ENCODE data around the gene MRM3.

The MRM3 gene

GRCh38 chr17:806346-806745 lies 24.2 kb downstream of the MRM3 start:
- H3K36me3 ChIP-seq (ENCODE audit: insufficient read depth, low read length): no peaks in the 10 kb centered on the region
- no peak overlapping the region for H3K27ac ChIP-seq (ENCODE audit: low read depth, low read length)
- no peaks in the 10 kb centered on the region for H3K79me2 ChIP-seq (ENCODE audit: control insufficient read depth, insufficient read depth, low read length, unreplicated experiment)
- H3K4me3 ChIP-seq (ENCODE audit: low read depth, low read length): no peak overlapping the region
- H3K4me1 ChIP-seq (ENCODE audit: control insufficient read depth, insufficient read depth, low read length, unreplicated experiment): no peaks in the 10 kb centered on the region
- no peaks in the 10 kb centered on the region for H3K27me3 ChIP-seq (ENCODE audit: insufficient read depth, low read length)
- H2AFZ ChIP-seq (ENCODE audit: low read length, unreplicated experiment): no peak overlapping the region

GRCh38 chr17:806781-807522 lies 24.8 kb downstream of the MRM3 start:
- Histone ChIP-seq H3K4me1 (ENCODE audit: control insufficient read depth, insufficient read depth, low read length, unreplicated experiment) (no peaks in the 10 kb centered on the region), H3K36me3 (ENCODE audit: insufficient read depth, low read length) (no peaks in the 10 kb centered on the region), H3K27me3 (ENCODE audit: insufficient read depth, low read length) (no peaks in the 10 kb centered on the region), H2AFZ (ENCODE audit: low read length, unreplicated experiment) (no peak overlapping the region), H3K79me2 (ENCODE audit: control insufficient read depth, insufficient read depth, low read length, unreplicated experiment) (no peaks in the 10 kb centered on the region), H3K27ac (ENCODE audit: low read depth, low read length) (no peak overlapping the region), H3K4me3 (ENCODE audit: low read depth, low read length) (no peak overlapping the region)

- no peaks in the 10 kb centered on the region for H3K79me2 ChIP-seq (ENCODE audit: control insufficient read depth, insufficient read depth, low read length, unreplicated experiment)
- H3K4me1 ChIP-seq (ENCODE audit: control insufficient read depth, insufficient read depth, low read length, unreplicated experiment): no peaks in the 10 kb centered on the region
- no peaks in the 10 kb centered on the region for H3K36me3 ChIP-seq (ENCODE audit: insufficient read depth, low read length)
- H3K4me3 ChIP-seq (ENCODE audit: low read depth, low read length): no peak overlapping the region
- H3K27me3 ChIP-seq (ENCODE audit: insufficient read depth, low read length): no peaks in the 10 kb centered on the region
- no peak overlapping the region for H2AFZ ChIP-seq (ENCODE audit: low read length, unreplicated experiment)
- no peak overlapping the region for H3K27ac ChIP-seq (ENCODE audit: low read depth, low read length)
These were observed 25.6 kb downstream of the MRM3 start for GRCh38 chr17:807523-808294.

GRCh38 chr17:811051-811784 lies 29.1 kb downstream of the MRM3 start:
- H3K4me3 ChIP-seq (ENCODE audit: low read depth, low read length): no peak overlapping the region
- no peaks in the 10 kb centered on the region for H3K79me2 ChIP-seq (ENCODE audit: control insufficient read depth, insufficient read depth, low read length, unreplicated experiment)
- H3K36me3 ChIP-seq (ENCODE audit: insufficient read depth, low read length): no peaks in the 10 kb centered on the region
- H3K27ac ChIP-seq (ENCODE audit: low read depth, low read length): no peak overlapping the region
- H3K4me1 ChIP-seq (ENCODE audit: control insufficient read depth, insufficient read depth, low read length, unreplicated experiment): peaks cover 3% of the 10 kb centered on the region
- no peaks in the 10 kb centered on the region for H3K27me3 ChIP-seq (ENCODE audit: insufficient read depth, low read length)
- no peak overlapping the region for H2AFZ ChIP-seq (ENCODE audit: low read length, unreplicated experiment)

GRCh38 chr17:812638-813204 lies 30.6 kb downstream of the MRM3 start:
- H3K79me2 ChIP-seq (ENCODE audit: control insufficient read depth, insufficient read depth, low read length, unreplicated experiment): no peaks in the 10 kb centered on the region
- no peak overlapping the region for H2AFZ ChIP-seq (ENCODE audit: low read length, unreplicated experiment)
- H3K36me3 ChIP-seq (ENCODE audit: insufficient read depth, low read length): no peaks in the 10 kb centered on the region
- H3K27me3 ChIP-seq (ENCODE audit: insufficient read depth, low read length): no peaks in the 10 kb centered on the region
- H3K27ac ChIP-seq (ENCODE audit: low read depth, low read length): no peak overlapping the region
- no peak overlapping the region for H3K4me3 ChIP-seq (ENCODE audit: low read depth, low read length)
- peaks cover 3% of the 10 kb centered on the region for H3K4me1 ChIP-seq (ENCODE audit: control insufficient read depth, insufficient read depth, low read length, unreplicated experiment)

GRCh38 chr17:814371-814770 lies 32.2 kb downstream of the MRM3 start:
- Histone ChIP-seq H3K4me1 (ENCODE audit: control insufficient read depth, insufficient read depth, low read length, unreplicated experiment) (peaks cover 3% of the 10 kb centered on the region), H3K27ac (ENCODE audit: low read depth, low read length) (no peak overlapping the region), H3K4me3 (ENCODE audit: low read depth, low read length) (no peak overlapping the region), H3K36me3 (ENCODE audit: insufficient read depth, low read length) (no peaks in the 10 kb centered on the region), H2AFZ (ENCODE audit: low read length, unreplicated experiment) (no peak overlapping the region), H3K79me2 (ENCODE audit: control insufficient read depth, insufficient read depth, low read length, unreplicated experiment) (no peaks in the 10 kb centered on the region), H3K27me3 (ENCODE audit: insufficient read depth, low read length) (no peaks in the 10 kb centered on the region)

GRCh38 chr17:819251-819650 lies 37.1 kb downstream of the MRM3 start:
- H3K36me3 ChIP-seq (ENCODE audit: insufficient read depth, low read length): no peaks in the 10 kb centered on the region

GRCh38 chr17:823501-823902 lies 41.3 kb downstream of the MRM3 start:
- Histone ChIP-seq H2AFZ (ENCODE audit: low read length, unreplicated experiment) (no peak overlapping the region), H3K36me3 (ENCODE audit: insufficient read depth, low read length) (no peaks in the 10 kb centered on the region), H3K4me3 (ENCODE audit: low read depth, low read length) (no peak overlapping the region), H3K79me2 (ENCODE audit: control insufficient read depth, insufficient read depth, low read length, unreplicated experiment) (no peaks in the 10 kb centered on the region), H3K4me1 (ENCODE audit: control insufficient read depth, insufficient read depth, low read length, unreplicated experiment) (no peaks in the 10 kb centered on the region), H3K27ac (ENCODE audit: low read depth, low read length) (no peak overlapping the region), H3K27me3 (ENCODE audit: insufficient read depth, low read length) (no peaks in the 10 kb centered on the region)

More at GRCh38 chr17:819251-819650, 37.1 kb downstream of the MRM3 start:
- H3K79me2 ChIP-seq (ENCODE audit: control insufficient read depth, insufficient read depth, low read length, unreplicated experiment): no peaks in the 10 kb centered on the region
- H3K4me1 ChIP-seq (ENCODE audit: control insufficient read depth, insufficient read depth, low read length, unreplicated experiment): no peaks in the 10 kb centered on the region
- no peak overlapping the region for H3K27ac ChIP-seq (ENCODE audit: low read depth, low read length)
- no peak overlapping the region for H3K4me3 ChIP-seq (ENCODE audit: low read depth, low read length)
- no peaks in the 10 kb centered on the region for H3K27me3 ChIP-seq (ENCODE audit: insufficient read depth, low read length)
- no peak overlapping the region for H2AFZ ChIP-seq (ENCODE audit: low read length, unreplicated experiment)

- Histone ChIP-seq H3K4me3 (ENCODE audit: low read depth, low read length) (no peak overlapping the region), H3K79me2 (ENCODE audit: control insufficient read depth, insufficient read depth, low read length, unreplicated experiment) (no peaks in the 10 kb centered on the region), H3K4me1 (ENCODE audit: control insufficient read depth, insufficient read depth, low read length, unreplicated experiment) (no peaks in the 10 kb centered on the region), H3K27me3 (ENCODE audit: insufficient read depth, low read length) (no peaks in the 10 kb centered on the region), H3K27ac (ENCODE audit: low read depth, low read length) (no peak overlapping the region), H2AFZ (ENCODE audit: low read length, unreplicated experiment) (no peak overlapping the region), H3K36me3 (ENCODE audit: insufficient read depth, low read length) (no peaks in the 10 kb centered on the region)
These were observed 42.2 kb downstream of the MRM3 start for GRCh38 chr17:824378-824777.

GRCh38 chr17:825216-825615 lies 43.1 kb downstream of the MRM3 start:
- no peaks in the 10 kb centered on the region for H3K27me3 ChIP-seq (ENCODE audit: insufficient read depth, low read length)
- H3K4me1 ChIP-seq (ENCODE audit: control insufficient read depth, insufficient read depth, low read length, unreplicated experiment): no peaks in the 10 kb centered on the region
- no peaks in the 10 kb centered on the region for H3K36me3 ChIP-seq (ENCODE audit: insufficient read depth, low read length)
- H3K4me3 ChIP-seq (ENCODE audit: low read depth, low read length): no peak overlapping the region
- H2AFZ ChIP-seq (ENCODE audit: low read length, unreplicated experiment): no peak overlapping the region
- no peak overlapping the region for H3K27ac ChIP-seq (ENCODE audit: low read depth, low read length)
- no peaks in the 10 kb centered on the region for H3K79me2 ChIP-seq (ENCODE audit: control insufficient read depth, insufficient read depth, low read length, unreplicated experiment)
